H1 (cell line): ENCODE data around the gene AGBL1. TPM values are rescaled to one million over a fixed set of nuclear protein-coding genes. Genes with fewer than 3 reads are reported as not detected.

Experiments
- CTCF ChIA-PET: fragments of 300-600 bp; sonication (Branson Sonifier 250); formaldehyde crosslinking; loops from one replicate; lab custom pipeline; 2021; ENCODE audit not compliant: partially characterized antibody; lab: Charles Lee
- POLR2A ChIA-PET: fragments of 300-600 bp; sonication (Branson Sonifier 250); formaldehyde crosslinking; loops from one replicate; lab custom pipeline; 2021; ENCODE audit warnings: inconsistent platforms; ENCODE audit not compliant: partially characterized antibody; lab: Charles Lee
- DNase-seq, 2 experiments: peaks; one replicate each; pipeline versions ENCODE4 v3.0.0 to v3.0.0-alpha.2; 2010 to 2022; ENCODE audit warnings: low spot score in 2 of 2, low read depth in 1 of 2, mixed read lengths in 1 of 2
- FAIRE-seq: peaks from 2 replicates; lab custom pipeline; 2011; peaks lifted over from hg19 to GRCh38; lab: Jason Lieb, UNC
- H2AFZ ChIP-seq: 2 replicates; pipeline ENCODE4 v1.8.1; 2012; ENCODE audit warnings: low read length, inconsistent platforms
- H2AK5ac ChIP-seq: 2 replicates; pipeline ENCODE4 v1.6.1; 2013; ENCODE audit warnings: low read depth, low read length
- H2BK120ac ChIP-seq: replicated peaks from 2 replicates; pipeline ENCODE3; 2013; ENCODE audit warnings: low read depth, low read length, inconsistent platforms
- H2BK12ac ChIP-seq: 2 replicates; pipeline ENCODE4 v1.6.1; 2013; ENCODE audit warnings: low read depth, low read length
- H2BK15ac ChIP-seq: 2 replicates; pipeline ENCODE4 v1.6.1; 2013; ENCODE audit warnings: low read length
- H2BK20ac ChIP-seq: 2 replicates; pipeline ENCODE4 v1.6.1; 2013; ENCODE audit warnings: low read length
- H2BK5ac ChIP-seq: 2 replicates; pipeline ENCODE4 v1.6.1; 2013; ENCODE audit warnings: low read depth, low read length
- H3K14ac ChIP-seq: 2 replicates; pipeline ENCODE4 v1.6.1; 2013; ENCODE audit warnings: inconsistent platforms; ENCODE audit not compliant: insufficient read length
- H3K18ac ChIP-seq: 2 replicates; pipeline ENCODE4 v1.6.1; 2013; ENCODE audit warnings: low read length; ENCODE audit errors: extremely low read depth
- H3K23ac ChIP-seq: 2 replicates; pipeline ENCODE4 v1.6.1; 2013; ENCODE audit warnings: inconsistent platforms; ENCODE audit not compliant: insufficient read length
- H3K23me2 ChIP-seq: 2 replicates; pipeline ENCODE4 v1.6.1; 2013; ENCODE audit warnings: low read depth, low read length
- H3K27ac ChIP-seq: 2 replicates; pipeline ENCODE4 v1.6.1; 2011; ENCODE audit warnings: low read depth, low read length, inconsistent platforms
- H3K27me3 ChIP-seq, 4 experiments: replicated peaks in 1 of 4; 1 replicate in 1 of 4; 2 replicates in 3 of 4; pipeline versions ENCODE4 v1.6.1 to v1.8.1; 2011 to 2013; ENCODE audit warnings: low read length in 3 of 4, mild to moderate bottlenecking in 3 of 4, inconsistent platforms in 2 of 4, mixed read lengths in 2 of 4, moderate library complexity in 1 of 4; ENCODE audit not compliant: control insufficient read depth in 3 of 4, insufficient read depth in 3 of 4; ENCODE audit errors: extremely low read depth in 1 of 4
- H3K36me3 ChIP-seq, 4 experiments: 2 replicates each; pipeline versions ENCODE4 v1.6.1 to v1.8.1; 2011 to 2013; ENCODE audit warnings: mild to moderate bottlenecking in 4 of 4, low read length in 3 of 4, moderate library complexity in 2 of 4, control low read depth in 1 of 4, inconsistent platforms in 1 of 4; ENCODE audit not compliant: insufficient read depth in 4 of 4, control insufficient read depth in 2 of 4
- H3K4ac ChIP-seq: replicated peaks from 2 replicates; pipeline ENCODE3; 2013; ENCODE audit warnings: low read length, low read depth, mixed read lengths, inconsistent platforms; ENCODE audit not compliant: insufficient read length
- H3K4me1 ChIP-seq, 4 experiments: replicated peaks in 1 of 4; 1 replicate in 1 of 4; 2 replicates in 3 of 4; pipeline versions ENCODE4 v1.6.1 to v1.8.1; 2011 to 2013; ENCODE audit warnings: low read length in 3 of 4, inconsistent platforms in 2 of 4, mixed read lengths in 1 of 4; ENCODE audit not compliant: insufficient read depth in 4 of 4, control insufficient read depth in 3 of 4
- H3K4me2 ChIP-seq, 2 experiments: 2 replicates each; pipeline versions ENCODE4 v1.6.1 to v1.8.1; 2011 to 2013; ENCODE audit warnings: low read depth in 2 of 2, low read length in 2 of 2, control low read depth in 1 of 2, inconsistent platforms in 1 of 2, mild to moderate bottlenecking in 1 of 2; ENCODE audit not compliant: insufficient read depth in 1 of 2
- H3K4me3 ChIP-seq, 4 experiments: fragments of 200-600, 300-600 bp in 1 of 4; sonication (generic), shearing (Covaris generic), sonication (Bioruptor Twin) in 1 of 4; 2 replicates each; pipeline versions ENCODE4 v1.5.1 to v1.8.1; 2011 to 2016; ENCODE audit warnings: low read length in 4 of 4, low read depth in 3 of 4, control low read depth in 2 of 4, inconsistent platforms in 2 of 4, mild to moderate bottlenecking in 2 of 4, mixed read lengths in 1 of 4, moderate library complexity in 1 of 4; ENCODE audit not compliant: insufficient read depth in 2 of 4; ENCODE audit errors: extremely low read depth in 1 of 4
- H3K56ac ChIP-seq: replicated peaks from 2 replicates; pipeline ENCODE3; 2013; ENCODE audit warnings: low read depth, mild to moderate bottlenecking, mixed read lengths, low read length, inconsistent platforms; ENCODE audit not compliant: insufficient read length
- H3K79me1 ChIP-seq: 2 replicates; pipeline ENCODE4 v1.6.1; 2013; ENCODE audit warnings: low read depth, low read length, control low read depth
- H3K79me2 ChIP-seq, 2 experiments: 2 replicates each; pipeline versions ENCODE4 v1.6.1 to v1.8.1; 2012 to 2013; ENCODE audit warnings: low read length in 2 of 2, mild to moderate bottlenecking in 2 of 2, inconsistent platforms in 1 of 2; ENCODE audit not compliant: insufficient read depth in 2 of 2, control insufficient read depth in 1 of 2
- H3K9ac ChIP-seq, 4 experiments: replicated peaks in 1 of 4; 1 replicate in 1 of 4; 2 replicates in 3 of 4; pipeline versions ENCODE4 v1.6.1 to v1.8.1; 2011 to 2013; ENCODE audit warnings: low read depth in 3 of 4, low read length in 3 of 4, control low read depth in 2 of 4, mild to moderate bottlenecking in 2 of 4, moderate library complexity in 2 of 4, inconsistent platforms in 1 of 4; ENCODE audit errors: extremely low read depth in 1 of 4
- H3K9me3 ChIP-seq, 2 experiments: 2 replicates each; pipeline versions ENCODE4 v1.6.1 to v1.8.1; 2012 to 2013; ENCODE audit warnings: mild to moderate bottlenecking in 2 of 2, moderate library complexity in 2 of 2, control low read depth in 1 of 2, inconsistent platforms in 1 of 2, low read depth in 1 of 2, low read length in 1 of 2, mixed read lengths in 1 of 2; ENCODE audit not compliant: insufficient read depth in 2 of 2
- H4K20me1 ChIP-seq, 2 experiments: replicated peaks in 1 of 2; 2 replicates each; pipeline versions ENCODE3 to v1.8.1; 2011 to 2013; ENCODE audit warnings: inconsistent platforms in 2 of 2, low read length in 2 of 2, mild to moderate bottlenecking in 1 of 2; ENCODE audit not compliant: insufficient read depth in 2 of 2, control insufficient read depth in 1 of 2
- H4K5ac ChIP-seq: 2 replicates; pipeline ENCODE4 v1.6.1; 2013; ENCODE audit warnings: low read length, low read depth, mixed read lengths, inconsistent platforms; ENCODE audit not compliant: insufficient read length
- H4K8ac ChIP-seq: 2 replicates; pipeline ENCODE4 v1.8.0; 2013; ENCODE audit warnings: mild to moderate bottlenecking, moderate library complexity, low read length, inconsistent platforms; ENCODE audit not compliant: insufficient read depth; ENCODE audit errors: extremely low read depth
- H4K91ac ChIP-seq: replicated peaks from 2 replicates; pipeline ENCODE3; 2013; ENCODE audit warnings: low read length, mixed read lengths, inconsistent platforms; ENCODE audit not compliant: insufficient read length
- ASH2L ChIP-seq: fragments of 200-600, 300-600 bp; sonication (generic); IDR thresholded peaks from one replicate; pipeline ENCODE4 v1.7.1; 2017; ENCODE audit warnings: low read length
- CHD2 ChIP-seq: IDR thresholded peaks from 2 replicates; pipeline ENCODE4 v1.6.1; 2012; ENCODE audit warnings: low read length, improper control_type of control experiment
- EGR1 ChIP-seq: IDR thresholded peaks from 2 replicates; pipeline ENCODE4 v1.6.1; 2011; ENCODE audit warnings: low read depth, low read length, borderline replicate concordance
- KDM1A ChIP-seq: fragments of 200-600, 300-600 bp; sonication (generic); IDR thresholded peaks from 2 replicates; pipeline ENCODE4 v1.7.1; 2016; ENCODE audit warnings: mild to moderate bottlenecking, low read length, borderline replicate concordance
- KDM4A ChIP-seq: IDR thresholded peaks from one replicate; pipeline ENCODE4 v1.7.1; 2012; ENCODE audit warnings: low read depth, mild to moderate bottlenecking, moderate library complexity, low read length, inconsistent platforms; ENCODE audit not compliant: severe bottlenecking
- MAFK ChIP-seq: IDR thresholded peaks from 2 replicates; pipeline ENCODE4 v1.6.1; 2012; ENCODE audit warnings: low read depth, mild to moderate bottlenecking, improper control_type of control experiment, low read length
- POLR2A ChIP-seq, 2 experiments: IDR thresholded peaks; 1 replicate in 1 of 2; 2 replicates in 1 of 2; pipeline ENCODE4 v1.6.1; 2011; ENCODE audit warnings: low read depth in 2 of 2, low read length in 2 of 2, mild to moderate bottlenecking in 2 of 2; ENCODE audit errors: control extremely low read depth in 1 of 2
- POU5F1 ChIP-seq: IDR thresholded peaks from 2 replicates; pipeline ENCODE4 v1.6.1; 2011; ENCODE audit warnings: low read depth, mild to moderate bottlenecking, low read length, moderate library complexity
- RAD21 ChIP-seq, 2 experiments: IDR thresholded peaks in 1 of 2; conservative IDR thresholded peaks in 1 of 2; 2 replicates each; pipeline ENCODE4 v1.6.1; 2011; ENCODE audit warnings: low read depth in 2 of 2, low read length in 2 of 2, improper control_type of control experiment in 1 of 2, inconsistent platforms in 1 of 2, mild to moderate bottlenecking in 1 of 2, moderate library complexity in 1 of 2
- SP4 ChIP-seq: IDR thresholded peaks from 2 replicates; pipeline ENCODE4 v1.6.1; 2012; ENCODE audit warnings: low read length, inconsistent platforms
- TAF1 ChIP-seq: IDR thresholded peaks from 2 replicates; pipeline ENCODE4 v1.6.1; 2011; ENCODE audit warnings: mild to moderate bottlenecking, low read depth, low read length
- TBP ChIP-seq: IDR thresholded peaks from 2 replicates; pipeline ENCODE4 v1.6.1; 2011; ENCODE audit warnings: low read depth, low read length, improper control_type of control experiment
- TEAD4 ChIP-seq: IDR thresholded peaks from 2 replicates; pipeline ENCODE4 v1.6.1; 2012; ENCODE audit warnings: low read depth, low read length, inconsistent platforms, mixed read lengths
- WGBS, 2 experiments: shearing (Covaris generic) in 1 of 2; methylation state at CpG; one replicate each; pipeline versions ENCODE4 v1.1.6 to v1.1.7; 2013 to 2015; ENCODE audit warnings: low lambda C conversion rate in 2 of 2, mixed read lengths in 2 of 2, inconsistent platforms in 1 of 2, low coverage in 1 of 2, missing lambda C conversion rate in 1 of 2; ENCODE audit not compliant: insufficient replicate concordance in 2 of 2, insufficient coverage in 1 of 2, insufficient read length in 1 of 2; ENCODE audit errors: extremely low coverage in 1 of 2, missing lambda C conversion rate in 1 of 2; 5-methylcytosine and 5-hydroxymethylcytosine counted together
- polyA plus RNA-seq, 7 experiments: library from polyadenylated mRNA; depleted of rRNA in 3 of 7; stranded (reverse) in 5 of 7; unstranded in 2 of 7; fragments of >200 nt in 5 of 7; fragments of 200-250 nt in 2 of 7; gene quantifications; 1 replicate in 5 of 7; 2 replicates in 1 of 7; 4 replicates in 1 of 7; pipeline versions ENCODE4 v1.2.1 to v1.2.3, GENCODE V29; 2011 to 2013; ENCODE audit warnings: missing spikeins in 2 of 7, mixed read lengths in 2 of 7
- total RNA-seq: library from RNA; stranded (reverse); fragmentation: NEBNext Ultra II Directional; extraction: Animal tissue kit (Norgen Biotek cat#: 25700); gene quantifications from 2 replicates; pipeline ENCODE4 v1.2.1, GENCODE V29; 2021

AGBL1 gene
- total and polyA plus RNA-seq, 2 of the 8 experiments (the other 6 are each of a cell fraction or from before 2014, with no cell fraction given): not detected

GRCh38 chr15:86066174-86066834, 13.4 kb upstream of the AGBL1 start:
- Histone ChIP-seq H3K23ac (no peak overlapping the region), H3K9me3 (no peaks in the 10 kb centered on the region), H2BK15ac (no peak overlapping the region), H3K4me3 (no peak overlapping the region), H4K91ac (no peak overlapping the region), H3K27ac (no peak overlapping the region), H3K4me2 (no peak overlapping the region), H3K9ac (no peak overlapping the region), H3K79me1 (no peaks in the 10 kb centered on the region), H3K4ac (no peak overlapping the region), H2BK20ac (no peak overlapping the region), H3K14ac (no peak overlapping the region), H2AFZ (no peak overlapping the region)
- POLR2A ChIA-PET: no interaction called here
- FAIRE-seq (no peak), DNase-seq (no peak)
- TF ChIP-seq POU5F1: no peak
- no peak for TF ChIP-seq MAFK
- no peak for TF ChIP-seq TAF1
- TF ChIP-seq KDM4A: no peak
- no peak for TF ChIP-seq ASH2L
- TF ChIP-seq TEAD4: no peak
- TF ChIP-seq EGR1: no peak
- TF ChIP-seq KDM1A: no peak
- TF ChIP-seq CHD2: no peak
- no peak for TF ChIP-seq POLR2A (IDR thresholded peaks at IDR 0.05; ENCODE audit: control extremely low read depth in 1 of 2, low read depth in 2 of 2, low read length in 2 of 2)
- no peak for TF ChIP-seq RAD21 (IDR thresholded peaks at IDR 0.05 in 1 of 2, conservative IDR thresholded peaks at IDR 0.05 in 1 of 2; ENCODE audit: low read depth in 2 of 2, low read length in 2 of 2)
- TF ChIP-seq TBP: no peak
- no peak for TF ChIP-seq SP4
- TF ChIP-seq, all 59 proteins: peak for 0
- Histone ChIP-seq H2AK5ac (no peak overlapping the region), H2BK12ac (no peak overlapping the region), H3K4me1 (no peaks in the 10 kb centered on the region), H2BK5ac (no peak overlapping the region), H3K18ac (no peak overlapping the region), H3K56ac (no peak overlapping the region), H4K20me1 (no peaks in the 10 kb centered on the region), H4K8ac (no peak overlapping the region), H3K79me2 (no peaks in the 10 kb centered on the region), H3K23me2 (no peaks in the 10 kb centered on the region), H2BK120ac (no peak overlapping the region), H3K27me3 (no peaks in the 10 kb centered on the region; a peak in 1 of 7 replicates), H4K5ac (no peak overlapping the region), H3K36me3 (no peaks in the 10 kb centered on the region; a peak in 1 of 8 replicates)
- CTCF ChIA-PET: interaction anchor here (0.8 to 1.1 kb wide), 2 partner anchors 11 to 21 kb away, joined by 3 to 4 read pairs; no protein-coding TSS in a partner anchor
- 90% methylated on average over 6 of the region's 6 CpGs; no CpG with 5 or more reads in 1 of the 2 experiments for WGBS, 2 experiments
